ENCODE data around the gene CTXND1.
"Not testable (repeated sequence)": the region's sequence is repeated elsewhere in the genome, so short reads cannot be mapped to it uniquely, and the experiment has no call there.

- not testable (repeated sequence) for TF ChIP-seq CTCF, EP300, POLR2A (IDR thresholded peaks at IDR 0.05)
Observed at GRCh38 chr15:80155378-80156175, 96.4 kb downstream of the CTXND1 start.
